Choroid plexus epithelial cell (primary cell): ENCODE measurements around the gene ADAM12.

Source experiments
- DNase-seq: peaks from one replicate; pipeline ENCODE4 v3.0.0-alpha.2; 2010; ENCODE audit warnings: low read depth
- H3K4me3 ChIP-seq: 2 replicates; pipeline ENCODE4 v1.5.1; 2011; ENCODE audit warnings: low read depth, mild to moderate bottlenecking, control low read depth, low read length, moderate library complexity
- CTCF ChIP-seq: conservative IDR thresholded peaks from 2 replicates; pipeline ENCODE4 v1.5.1; 2011; ENCODE audit warnings: low read depth, mild to moderate bottlenecking, control low read depth, inconsistent platforms, low read length, moderate library complexity

ADAM12 gene

GRCh38 chr10:126397156-126397555 lies 8.9 kb upstream of the ADAM12 start:
- H3K4me3 ChIP-seq = no peak overlapping the region
- no peak for TF ChIP-seq CTCF
- DNase-seq = no peak

GRCh38 chr10:126394948-126395347 lies 6.7 kb upstream of the ADAM12 start:
- TF ChIP-seq CTCF = no peak
- no peak overlapping the region for H3K4me3 ChIP-seq
- DNase-seq = no peak

- no peak overlapping the region for H3K4me3 ChIP-seq
- no peak for TF ChIP-seq CTCF
- no peak for DNase-seq
Measured at GRCh38 chr10:126393076-126393475, 4.8 kb upstream of the ADAM12 start.

- TF ChIP-seq CTCF = no peak
- DNase-seq = peak; percentile 33
- H3K4me3 ChIP-seq = no peak overlapping the region
Measured at GRCh38 chr10:126392469-126392868, 4.2 kb upstream of the ADAM12 start.

GRCh38 chr10:126392068-126392467 lies 3.8 kb upstream of the ADAM12 start:
- no peak overlapping the region for H3K4me3 ChIP-seq
- no peak for DNase-seq
- TF ChIP-seq CTCF = no peak

GRCh38 chr10:126391192-126391885 lies 3.1 kb upstream of the ADAM12 start:
- H3K4me3 ChIP-seq = no peak overlapping the region
- no peak for TF ChIP-seq CTCF
- DNase-seq = peak; percentile 83

- DNase-seq = no peak
- TF ChIP-seq CTCF = no peak
- no peak overlapping the region for H3K4me3 ChIP-seq
Measured at GRCh38 chr10:126390324-126390723, 2.0 kb upstream of the ADAM12 start.
